Caco-2 (cell line): ENCODE data around the gene EZR. TPM values are rescaled to one million over a fixed set of nuclear protein-coding genes. Genes with fewer than 3 reads are reported as not detected.

Source experiments
- BruUV-seq: library from RNA; stranded (reverse); fragments of 400-500 nt; replicated peaks from 2 replicates; lab custom pipeline; 2021; lab: Mats Ljungman, UMichigan
- CTCF ChIA-PET: fragments of 300-600 bp; sonication (Branson Sonifier 250); formaldehyde crosslinking; loops from one replicate; lab custom pipeline; 2022; ENCODE audit warnings: antibody characterized with exemption; lab: Charles Lee
- POLR2A ChIA-PET: fragments of 300-600 bp; sonication (Branson Sonifier 250); formaldehyde crosslinking; loops from one replicate; lab custom pipeline; 2022; ENCODE audit warnings: antibody characterized with exemption; lab: Charles Lee
- DNase-seq, 2 experiments: peaks; one replicate each; pipeline versions ENCODE4 v3.0.0 to v3.0.0-alpha.2; 2020 to 2022
- H3K27me3 ChIP-seq: replicated peaks from 2 replicates; pipeline ENCODE4 v1.6.0; 2011; ENCODE audit warnings: low read length; ENCODE audit not compliant: control insufficient read depth, insufficient read depth
- H3K36me3 ChIP-seq: 2 replicates; pipeline ENCODE4 v1.5.1; 2011; ENCODE audit warnings: low read length; ENCODE audit not compliant: control insufficient read depth, insufficient read depth
- H3K4me1 ChIP-seq: fragments of 250-450 bp; sonication (Bioruptor Pico); 2 replicates; pipeline ENCODE4 v1.5.1; 2020; ENCODE audit warnings: mild to moderate bottlenecking
- H3K4me3 ChIP-seq: 2 replicates; pipeline ENCODE4 v1.5.1; 2011; ENCODE audit warnings: low read depth, mild to moderate bottlenecking, control low read depth, low read length
- H3K9me3 ChIP-seq: fragments of 250-450 bp; sonication (Bioruptor Pico); 2 replicates; pipeline ENCODE4 v1.5.1; 2020; ENCODE audit warnings: mild to moderate bottlenecking, moderate library complexity
- H3K27ac Mint-ChIP-seq: one replicate; pipeline ENCODE4 v1.8.0; 2022; ENCODE audit warnings: mixed read lengths; ENCODE audit not compliant: unreplicated experiment
- H3K27me3 Mint-ChIP-seq: one replicate; pipeline ENCODE4 v1.8.0; 2022; ENCODE audit warnings: mixed read lengths; ENCODE audit not compliant: insufficient read depth, unreplicated experiment
- H3K36me3 Mint-ChIP-seq: one replicate; pipeline ENCODE4 v1.8.0; 2022; ENCODE audit warnings: mild to moderate bottlenecking, mixed read lengths; ENCODE audit not compliant: insufficient read depth, unreplicated experiment
- H3K4me1 Mint-ChIP-seq: one replicate; pipeline ENCODE4 v1.8.0; 2022; ENCODE audit warnings: low read depth, mixed read lengths; ENCODE audit not compliant: unreplicated experiment
- H3K4me3 Mint-ChIP-seq: one replicate; pipeline ENCODE4 v1.8.0; 2022; ENCODE audit warnings: mild to moderate bottlenecking, moderate library complexity, mixed read lengths; ENCODE audit not compliant: unreplicated experiment
- H3K9me3 Mint-ChIP-seq: one replicate; pipeline ENCODE4 v1.8.0; 2022; ENCODE audit warnings: mixed read lengths; ENCODE audit not compliant: unreplicated experiment
- CTCF ChIP-seq, 2 experiments: fragments of 200-600 bp in 1 of 2; IDR thresholded peaks; 1 replicate in 1 of 2; 2 replicates in 1 of 2; pipeline versions ENCODE4 v1.5.1 to v1.8.0; 2011 to 2022; ENCODE audit warnings: antibody characterized with exemption in 1 of 2, control low read depth in 1 of 2, inconsistent platforms in 1 of 2, low read depth in 1 of 2, low read length in 1 of 2, mild to moderate bottlenecking in 1 of 2, moderate library complexity in 1 of 2; ENCODE audit not compliant: insufficient read depth in 1 of 2, severe bottlenecking in 1 of 2, unreplicated experiment in 1 of 2
- intact Hi-C: fragments of 100-400 bp; cut with micrococcal nuclease; formaldehyde crosslinking; loops from one replicate; pipeline ENCODE4 v1.10.0; 2022; ENCODE audit not compliant: unreplicated experiment
- total RNA-seq: library from RNA; stranded (reverse); gene quantifications from 2 replicates; pipeline ENCODE4 v1.2.3, GENCODE V29; 2022

EZR gene
- total RNA-seq, 1 experiment from 2014 or later = 290 TPM

GRCh38 chr6:158758941-158759479, 60.2 kb downstream of the EZR start:
- no TSS peak for BruUV-seq
- DNase-seq = no peak
- H3K27ac Mint-ChIP-seq = no peak overlapping the region
- no peaks in the 10 kb centered on the region for H3K9me3 Mint-ChIP-seq
- H3K4me3 Mint-ChIP-seq = no peak overlapping the region
- no peak overlapping the region for H3K4me3 ChIP-seq
- ChIA-PET CTCF (no interaction called here), POLR2A (no interaction called here)
- peaks cover 11% of the 10 kb centered on the region; the same call in 1 of the 2 replicates for H3K4me1 ChIP-seq
- intact Hi-C loops = no loop called here
- TF ChIP-seq CTCF (IDR thresholded peaks at IDR 0.05; ENCODE audit: insufficient read depth in 1 of 2, low read depth in 1 of 2, low read length in 1 of 2, severe bottlenecking in 1 of 2, unreplicated experiment in 1 of 2) = no peak
- no peaks in the 10 kb centered on the region for H3K36me3 ChIP-seq
- H3K9me3 ChIP-seq = no peaks in the 10 kb centered on the region
- H3K27me3 Mint-ChIP-seq = no peaks in the 10 kb centered on the region
- peaks cover 43% of the 10 kb centered on the region for H3K36me3 Mint-ChIP-seq
- H3K4me1 Mint-ChIP-seq = peaks cover 16% of the 10 kb centered on the region
- H3K27me3 ChIP-seq = no peaks in the 10 kb centered on the region

- no peak for DNase-seq
- ChIA-PET POLR2A (no interaction called here), CTCF (no interaction called here)
- Mint-ChIP-seq H3K4me3 (no peak overlapping the region), H3K36me3 (peaks cover 37% of the 10 kb centered on the region), H3K27me3 (no peaks in the 10 kb centered on the region), H3K9me3 (no peaks in the 10 kb centered on the region), H3K4me1 (peaks cover 13% of the 10 kb centered on the region), H3K27ac (no peak overlapping the region)
- Histone ChIP-seq H3K4me1 (peaks cover 8% of the 10 kb centered on the region; the same call in 1 of the 2 replicates), H3K36me3 (no peaks in the 10 kb centered on the region), H3K4me3 (no peak overlapping the region), H3K27me3 (no peaks in the 10 kb centered on the region), H3K9me3 (no peaks in the 10 kb centered on the region)
- TF ChIP-seq CTCF (IDR thresholded peaks at IDR 0.05; ENCODE audit: insufficient read depth in 1 of 2, low read depth in 1 of 2, low read length in 1 of 2, severe bottlenecking in 1 of 2, unreplicated experiment in 1 of 2) = no peak
- intact Hi-C loops = no loop called here
- BruUV-seq = no TSS peak
Measured at GRCh38 chr6:158758451-158758860, 60.7 kb downstream of the EZR start.

GRCh38 chr6:158757753-158758090, 61.4 kb downstream of the EZR start:
- H3K36me3 Mint-ChIP-seq = peaks cover 31% of the 10 kb centered on the region
- H3K9me3 Mint-ChIP-seq = no peaks in the 10 kb centered on the region
- Histone ChIP-seq H3K9me3 (no peaks in the 10 kb centered on the region), H3K27me3 (no peaks in the 10 kb centered on the region), H3K36me3 (no peaks in the 10 kb centered on the region), H3K4me1 (0 out of 2 replicates have a peak, but pooled peaks cover 1% of the 10 kb centered on the region), H3K4me3 (no peak overlapping the region)
- H3K27ac Mint-ChIP-seq = no peak overlapping the region
- H3K4me1 Mint-ChIP-seq = peaks cover 13% of the 10 kb centered on the region
- CTCF ChIA-PET = interaction anchor here (1.0 kb wide), 1 partner anchor 112 kb away, joined by 3 read pairs; no protein-coding TSS in a partner anchor
- H3K27me3 Mint-ChIP-seq = no peaks in the 10 kb centered on the region
- no peak for TF ChIP-seq CTCF (IDR thresholded peaks at IDR 0.05; ENCODE audit: insufficient read depth in 1 of 2, low read depth in 1 of 2, low read length in 1 of 2, severe bottlenecking in 1 of 2, unreplicated experiment in 1 of 2)
- DNase-seq = no peak
- intact Hi-C loops = no loop called here
- H3K4me3 Mint-ChIP-seq = no peak overlapping the region
- BruUV-seq = no TSS peak
- POLR2A ChIA-PET = no interaction called here
